Endometrial microvascular endothelial cells (primary cell): Measurements from ENCODE around the gene LRRC74B. TPM values are rescaled to one million over a fixed set of nuclear protein-coding genes. Genes with fewer than 3 reads are reported as not detected.
"Not testable (repeated sequence)": the region's sequence is repeated elsewhere in the genome, so short reads cannot be mapped to it uniquely, and the experiment has no call there.

Experiments used
- in situ Hi-C: cut with HindIII; loops from 2 replicates; pipeline ENCODE4 v1.10.0; 2017; ENCODE audit warnings: low sequenced_read_pairs, low pct_unique_long_range_greater_than_20kb; ENCODE audit errors: inconsistent ontology term
- total RNA-seq: library from RNA; depleted of rRNA; stranded (reverse); fragments of >200 nt; gene quantifications from one replicate; pipeline ENCODE4 v1.2.3, GENCODE V29; 2015; ENCODE audit errors: inconsistent ontology term

Gene LRRC74B
- total RNA-seq, 1 donor from 2014 or later = not detected

DNA sequence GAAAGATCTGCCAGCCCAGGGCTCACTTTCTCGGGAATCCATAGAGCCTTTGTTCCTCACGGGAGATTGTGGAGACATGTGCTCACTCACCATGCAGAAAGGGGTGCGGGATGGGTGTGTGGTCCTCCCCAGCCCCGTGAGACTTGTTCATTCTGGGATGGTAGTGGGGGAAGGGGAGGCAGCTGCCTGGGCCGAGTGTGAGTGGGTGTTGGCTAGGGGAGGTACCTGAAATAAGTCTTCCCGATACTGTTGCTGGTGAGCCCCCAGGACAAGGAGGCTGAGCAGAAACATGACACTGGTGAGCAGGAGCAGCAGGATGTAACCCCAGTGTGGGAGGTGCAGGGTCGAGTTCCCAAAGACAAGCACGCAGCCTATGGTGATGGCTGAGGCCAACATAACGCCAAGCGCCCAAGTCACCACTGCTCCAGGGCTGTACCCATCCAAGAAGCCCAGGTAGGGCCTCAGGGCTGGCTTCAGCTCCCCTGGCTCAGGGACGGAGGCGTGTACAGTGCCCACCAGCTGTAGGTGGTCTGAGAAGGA is 16.2 kb upstream of the LRRC74B start:
- in situ Hi-C loops = no loop called here

DNA sequence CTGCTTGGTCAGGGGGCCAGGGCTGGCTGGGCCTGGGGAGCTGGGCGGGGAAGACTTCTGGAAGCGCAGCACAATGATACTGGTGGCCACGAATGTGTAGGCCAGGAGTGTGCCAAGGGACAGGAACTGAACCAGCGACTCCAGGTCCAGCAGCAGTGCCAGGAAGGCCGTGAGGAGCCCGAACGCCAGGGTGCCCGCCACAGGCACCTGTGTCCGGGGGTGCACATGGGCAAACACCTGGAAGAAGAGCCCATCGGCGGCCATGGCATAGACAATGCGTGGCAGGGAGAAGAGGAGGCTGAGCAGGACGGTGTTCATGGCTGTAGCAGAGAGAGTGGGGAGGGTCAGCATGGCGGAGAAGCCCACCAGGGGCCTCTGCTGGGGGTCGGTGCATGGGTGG is 15.7 kb upstream of the LRRC74B start:
- in situ Hi-C loops = no loop called here

DNA sequence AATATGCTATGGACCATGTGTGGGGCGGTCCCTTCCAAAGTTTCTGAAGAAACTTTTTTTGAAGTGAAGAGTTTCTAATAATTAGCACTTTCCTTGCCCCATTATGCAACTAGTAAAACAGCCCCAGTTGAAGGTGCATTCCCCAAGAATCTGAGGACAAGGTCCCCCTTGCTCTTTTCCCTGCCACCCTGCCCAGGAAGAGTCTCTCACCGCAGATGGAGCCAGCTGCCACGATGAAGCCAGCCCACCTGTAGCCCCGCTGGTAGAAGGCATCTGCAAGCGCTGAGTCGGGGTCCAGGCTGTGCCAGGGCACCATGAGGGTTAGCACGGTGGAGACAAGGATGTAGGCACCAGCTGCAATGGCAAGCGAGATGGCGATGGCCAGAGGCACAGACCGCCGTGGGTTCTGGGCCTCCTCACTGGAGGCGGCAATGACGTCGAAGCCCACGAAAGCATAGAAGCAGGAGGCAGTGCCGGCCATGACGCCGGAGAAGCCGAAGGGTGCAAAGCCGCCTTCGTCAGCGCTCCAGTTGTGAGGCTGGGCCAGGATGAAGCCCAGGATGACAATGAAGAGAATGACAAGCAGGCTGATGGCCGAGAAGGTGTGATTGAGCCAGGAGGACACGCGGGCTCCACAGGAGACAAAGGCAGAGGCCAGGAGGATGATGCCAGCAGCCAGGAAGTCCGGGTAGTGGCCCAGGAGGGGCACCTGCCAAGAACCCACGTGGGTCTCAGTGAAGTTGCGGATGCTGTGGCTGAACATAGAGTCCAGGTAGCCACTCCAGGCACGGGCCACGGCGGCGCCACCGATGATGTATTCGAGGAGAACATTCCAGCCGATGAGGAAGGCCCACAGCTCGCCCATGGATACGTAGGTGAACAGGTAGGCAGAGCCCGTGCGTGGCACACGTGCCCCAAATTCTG is 14.9 kb upstream of the LRRC74B start:
- in situ Hi-C loops = no loop called here

DNA sequence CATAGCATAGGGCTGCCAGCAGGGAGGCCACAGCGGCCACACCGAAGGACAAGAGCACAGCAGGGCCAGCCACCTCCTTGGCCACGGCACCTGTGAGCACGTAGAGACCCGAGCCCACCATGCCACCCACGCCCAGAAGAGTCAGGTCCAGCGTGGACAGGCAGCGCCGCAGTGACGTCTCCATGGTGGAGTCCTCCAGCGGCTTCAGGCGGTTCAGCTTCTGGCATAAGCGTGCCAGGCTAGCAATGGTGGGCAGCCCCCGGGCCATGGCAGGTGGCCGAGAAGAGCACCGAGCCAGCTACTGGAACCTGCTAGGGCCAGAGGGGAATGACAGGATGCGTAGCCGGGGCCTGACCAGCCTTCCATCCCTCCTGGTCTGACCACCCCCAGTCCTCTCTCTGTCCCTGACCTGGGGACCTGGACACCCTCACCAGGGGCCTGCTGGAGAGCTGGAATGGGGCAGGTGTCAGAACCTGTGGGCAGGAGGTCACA is 14.2 kb upstream of the LRRC74B start:
- in situ Hi-C loops = no loop called here

DNA sequence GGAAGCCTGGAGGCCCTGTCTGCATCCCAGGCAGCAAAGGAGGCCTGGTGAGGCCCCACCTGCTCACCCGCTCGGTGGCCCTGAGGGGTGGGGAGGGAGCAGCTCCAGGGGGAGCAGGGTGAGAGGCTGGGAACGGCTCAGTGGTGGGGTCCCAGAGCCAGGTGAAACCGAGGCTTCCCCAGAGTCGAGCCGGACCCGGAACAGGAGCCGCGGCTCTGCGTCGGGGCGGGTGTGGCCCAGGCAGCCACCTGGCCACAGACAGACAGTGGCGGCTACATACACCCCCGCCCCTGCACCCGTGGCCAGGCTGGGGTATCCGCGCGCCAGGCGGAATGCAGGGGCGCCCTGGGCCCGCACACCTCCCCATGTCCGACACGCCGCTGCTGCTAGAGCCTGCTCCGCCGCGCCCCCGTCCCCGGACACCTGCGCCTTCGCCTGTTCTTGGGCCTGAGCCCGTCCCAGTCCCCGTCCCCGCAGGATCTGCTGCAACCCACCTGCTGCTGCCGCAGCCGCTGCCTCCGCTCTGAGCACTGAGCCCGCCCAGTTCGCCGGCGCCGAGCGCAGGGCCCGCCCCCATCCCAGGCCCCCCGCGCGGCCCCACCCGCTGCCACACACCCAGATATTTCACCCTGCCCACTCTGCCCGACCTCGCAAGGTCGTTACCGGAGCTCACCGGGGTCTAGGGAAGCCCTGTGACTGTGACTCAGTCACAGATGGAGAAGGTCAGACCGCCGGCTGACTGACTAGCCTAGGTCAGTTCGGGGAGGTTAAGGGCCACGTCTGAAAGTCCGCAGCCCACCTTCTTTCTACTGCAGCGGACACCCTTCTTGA is 13.5 kb upstream of the LRRC74B start, which contains the start of gene SLC7A4:
Gene SLC7A4 (minus strand): TSS at position 525 of the 831 bp plus-strand sequence. CDS start 749 bp downstream, outside the sequence.
- in situ Hi-C loops = no loop called here

DNA sequence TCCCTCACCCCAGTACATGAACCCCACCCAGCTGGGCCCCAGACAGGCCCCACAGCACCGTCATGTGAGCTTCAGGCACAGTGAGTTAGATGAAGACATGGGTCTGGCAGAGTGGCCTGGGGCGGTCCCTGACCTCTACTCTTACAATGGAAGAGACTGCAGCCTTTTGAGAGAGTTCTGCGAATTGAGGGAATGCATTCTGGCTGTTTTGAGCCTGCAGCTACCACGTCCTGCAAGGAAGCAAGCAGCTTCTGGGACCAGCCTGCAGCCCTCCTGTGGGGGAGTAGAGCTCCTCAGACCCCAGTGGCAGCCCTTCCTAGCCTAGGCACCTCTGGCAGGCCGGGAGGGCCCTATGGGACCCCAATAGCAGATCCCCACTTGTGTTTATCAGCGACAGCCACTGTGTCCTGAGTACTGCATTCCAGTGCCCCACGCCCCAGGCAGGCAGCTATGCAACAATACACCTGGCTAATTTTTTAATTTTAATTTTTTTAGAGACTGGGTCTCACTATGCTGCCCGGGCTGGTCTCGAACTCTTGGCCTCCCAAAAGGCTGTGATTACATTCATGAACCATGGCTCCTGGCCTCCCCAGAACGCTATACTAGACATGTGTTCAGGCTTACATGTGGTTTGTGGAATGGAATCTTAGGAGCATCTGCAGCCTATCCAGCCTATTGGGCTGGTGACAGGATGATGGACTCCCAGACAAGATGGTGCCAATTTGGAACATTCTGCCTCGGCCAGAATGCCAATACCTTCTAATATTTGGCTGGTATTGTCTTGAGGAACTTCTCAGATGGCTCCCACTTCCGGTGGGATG is 12.7 kb upstream of the LRRC74B start:
- in situ Hi-C loops = no loop called here

DNA sequence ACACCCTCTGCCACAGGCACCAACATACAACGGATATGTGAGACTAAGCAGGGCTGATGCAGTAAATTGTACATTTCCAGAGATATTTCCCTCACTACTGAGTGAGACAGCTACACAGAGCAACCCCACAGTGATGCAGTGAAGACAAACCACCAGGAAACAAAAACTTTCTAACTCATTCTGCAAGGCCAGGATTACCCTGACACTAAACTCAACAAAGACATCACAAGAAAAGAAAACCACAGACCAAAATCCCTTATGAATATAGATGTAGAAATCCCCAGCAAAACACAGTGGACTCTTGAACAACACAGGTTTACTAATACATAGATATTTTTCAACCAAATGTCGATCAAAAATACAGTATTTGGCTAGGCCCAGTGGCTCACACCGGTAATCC is 11.9 kb upstream of the LRRC74B start:
- in situ Hi-C loops = no loop called here

DNA sequence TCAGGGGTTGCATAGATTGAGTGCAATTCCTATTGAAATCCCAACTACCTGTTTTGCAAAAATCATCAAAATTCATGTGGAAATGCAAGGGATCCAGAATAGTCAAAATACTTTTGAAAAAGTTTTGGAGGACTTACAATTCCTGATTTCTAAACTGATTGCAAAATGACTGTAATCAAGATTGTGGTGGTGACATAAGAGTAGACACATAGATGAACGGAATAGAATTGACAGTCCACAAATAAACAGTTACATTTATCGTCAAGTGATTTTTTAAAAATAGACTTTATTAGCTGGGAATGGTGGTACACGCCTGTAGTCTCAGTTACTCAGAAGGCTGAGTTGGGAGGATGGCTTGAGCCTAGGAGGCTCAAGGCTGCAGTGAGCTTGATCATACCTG is 10.8 kb upstream of the LRRC74B start:
- in situ Hi-C loops = no loop called here

DNA sequence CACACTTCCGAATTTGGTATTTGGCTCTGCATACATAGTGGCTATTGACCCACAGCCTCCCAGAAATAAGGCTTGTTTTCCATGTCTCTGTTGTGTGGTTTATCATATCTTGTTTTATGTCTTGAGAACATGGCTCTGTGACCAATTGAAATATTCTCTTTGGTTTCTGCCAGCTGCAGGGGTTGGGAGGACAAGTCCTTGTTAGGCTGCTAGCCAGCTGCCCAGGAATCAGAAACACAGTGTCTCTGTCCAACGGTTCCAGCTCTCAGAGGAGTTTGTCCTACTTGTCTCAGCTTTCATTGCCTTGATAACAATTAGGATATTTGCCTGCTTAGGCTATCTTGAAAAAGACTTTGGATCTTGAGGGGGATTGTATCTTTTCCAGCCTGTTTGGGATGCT is 7.3 kb upstream of the LRRC74B start:
- in situ Hi-C loops = no loop called here

DNA sequence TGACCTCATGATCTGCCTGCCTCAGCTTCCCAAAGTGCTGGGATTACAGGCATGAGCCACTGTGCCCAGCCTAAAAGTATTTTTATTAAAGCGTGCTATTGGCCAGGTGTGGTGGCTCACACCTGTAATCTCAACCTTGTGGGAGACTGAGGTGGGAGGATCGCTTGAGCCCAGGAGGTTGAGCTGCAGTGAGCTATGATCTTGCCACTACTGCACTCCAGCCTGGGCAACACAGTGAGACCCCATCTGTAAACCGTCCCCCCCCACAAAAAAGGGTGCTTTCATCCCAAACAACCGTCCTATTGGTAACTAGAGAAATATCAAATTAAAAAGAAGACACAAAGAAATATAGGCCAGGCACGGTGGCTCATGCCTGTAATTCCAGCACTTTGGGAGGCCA is 6.6 kb upstream of the LRRC74B start:
- in situ Hi-C loops = not testable (repeated sequence)

DNA sequence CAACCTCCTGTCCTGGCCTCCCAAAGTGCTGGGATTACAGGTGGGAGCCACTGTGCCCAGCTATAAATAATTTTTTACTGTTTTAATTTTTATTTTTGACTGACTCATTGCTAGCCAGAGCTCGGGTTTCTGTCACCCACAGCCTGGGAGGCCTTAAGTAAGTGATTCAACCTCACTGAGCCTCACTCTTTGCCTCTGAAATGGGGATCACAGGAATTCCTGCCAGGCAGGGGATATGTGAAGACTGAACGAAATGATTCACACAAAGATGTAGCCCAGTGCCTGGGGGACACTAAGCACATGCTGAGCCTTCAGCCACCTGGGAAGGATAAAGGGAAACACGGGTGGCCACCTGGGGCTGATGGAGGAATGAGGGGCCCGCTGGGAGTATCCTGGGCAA is 3.8 kb upstream of the LRRC74B start:
- in situ Hi-C loops = no loop called here

DNA sequence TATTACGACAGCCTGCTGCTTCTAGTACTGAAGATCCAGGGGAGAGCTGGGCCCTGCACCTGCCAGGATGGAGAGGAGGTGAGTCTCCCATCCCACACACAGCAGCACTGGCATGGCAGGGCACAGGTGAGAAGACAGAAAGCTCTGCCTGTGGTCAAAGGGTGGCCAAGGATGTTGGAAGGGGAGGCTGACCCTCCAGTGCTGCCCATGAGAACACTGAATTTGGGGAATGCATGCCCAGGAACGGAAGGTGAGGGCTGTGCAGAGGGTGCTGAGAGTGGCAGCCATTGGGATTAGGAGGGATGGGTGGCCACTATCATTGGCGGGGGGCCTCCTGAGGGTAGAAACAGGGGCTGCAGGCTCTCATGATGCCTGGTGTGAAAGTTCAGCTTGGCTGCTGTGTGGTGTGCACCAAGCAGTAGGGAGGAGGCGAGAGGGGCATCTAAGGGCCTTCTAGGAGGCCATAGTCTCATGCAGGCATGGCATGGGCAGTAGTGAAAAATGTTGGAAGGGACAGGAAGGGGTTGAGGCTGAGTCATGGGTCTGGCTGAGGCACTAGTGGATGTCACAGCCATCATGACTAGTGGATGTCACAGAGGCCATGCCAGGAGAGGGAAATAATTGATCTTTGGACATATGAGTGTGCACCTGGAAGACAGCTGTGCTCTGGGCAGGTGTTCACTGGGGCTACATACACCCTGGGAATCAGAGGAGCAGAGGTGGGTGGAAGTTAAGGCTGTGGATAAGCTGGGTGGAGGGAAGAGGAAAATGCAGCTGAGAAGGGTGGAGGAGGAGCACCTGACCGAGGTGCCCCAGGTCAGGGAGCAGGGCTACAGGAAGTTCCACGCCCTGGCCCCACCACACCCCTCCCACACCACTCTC is 2.5 kb upstream of the LRRC74B start:
- in situ Hi-C loops = no loop called here

DNA sequence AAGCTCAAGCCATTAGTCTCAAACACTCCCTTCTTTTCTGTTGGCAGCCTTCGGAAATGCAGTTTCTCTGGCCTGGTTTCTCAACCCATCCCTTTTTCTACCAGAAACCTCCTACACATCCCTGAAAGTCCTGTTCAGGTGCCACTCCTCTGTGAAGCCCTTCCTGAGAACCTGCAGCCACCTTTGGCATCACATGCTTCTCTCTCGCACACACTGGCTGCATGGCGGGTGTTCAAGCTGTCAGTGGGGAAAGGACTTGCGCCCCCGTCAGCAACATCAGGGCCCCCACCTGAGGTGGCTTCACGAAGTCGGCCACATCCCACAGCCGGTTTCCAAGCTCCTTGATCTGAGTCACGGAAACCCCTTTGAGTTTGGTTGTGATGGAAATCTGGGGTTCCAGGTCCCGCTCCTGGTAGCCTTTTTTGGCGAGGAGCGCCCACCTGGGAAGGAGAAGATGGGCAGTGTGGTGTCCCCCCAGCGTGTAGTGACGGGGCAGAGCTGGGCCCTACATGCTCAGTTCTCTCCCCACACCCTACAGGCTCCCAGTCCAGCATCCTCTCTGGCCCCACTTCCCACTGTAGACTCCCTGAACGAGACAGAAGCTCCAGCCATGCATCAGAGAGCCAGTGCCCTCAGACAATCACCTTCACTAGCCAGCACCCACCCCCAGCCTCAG is 1.7 kb upstream of the LRRC74B start:
- in situ Hi-C loops = no loop called here

DNA sequence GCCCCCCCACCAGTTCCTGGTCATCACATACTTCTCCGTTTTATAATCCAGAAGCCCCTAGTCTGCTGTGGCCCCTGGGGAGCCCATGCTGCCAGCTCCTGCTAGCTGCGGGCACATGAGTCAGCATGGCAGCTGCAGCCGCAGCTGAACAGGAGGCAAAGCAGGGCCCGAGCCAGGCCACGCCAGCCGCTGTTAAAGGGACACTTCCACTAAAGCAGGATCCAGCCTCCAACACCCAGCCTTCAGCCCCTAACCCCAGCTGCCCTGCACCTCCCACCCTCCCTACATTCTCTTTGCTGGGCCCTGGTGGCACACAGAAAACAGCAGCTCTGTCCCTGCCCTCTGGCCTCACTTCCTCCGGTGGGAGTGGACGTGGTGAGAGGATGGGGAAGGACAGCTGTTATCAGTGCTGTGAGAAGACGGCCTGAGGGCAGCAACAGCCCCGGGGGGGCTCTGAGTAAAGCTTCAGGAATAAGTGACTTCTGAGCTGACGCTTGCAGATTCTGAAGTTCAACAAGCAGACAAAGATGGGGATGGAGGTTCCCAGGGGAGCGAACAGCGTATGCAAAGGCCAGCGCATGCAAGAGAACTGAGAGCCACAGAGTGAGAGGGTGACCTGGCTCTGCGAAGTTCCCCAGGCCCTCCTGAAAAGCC is 688 bp upstream of the LRRC74B start:
- in situ Hi-C loops = no loop called here

DNA sequence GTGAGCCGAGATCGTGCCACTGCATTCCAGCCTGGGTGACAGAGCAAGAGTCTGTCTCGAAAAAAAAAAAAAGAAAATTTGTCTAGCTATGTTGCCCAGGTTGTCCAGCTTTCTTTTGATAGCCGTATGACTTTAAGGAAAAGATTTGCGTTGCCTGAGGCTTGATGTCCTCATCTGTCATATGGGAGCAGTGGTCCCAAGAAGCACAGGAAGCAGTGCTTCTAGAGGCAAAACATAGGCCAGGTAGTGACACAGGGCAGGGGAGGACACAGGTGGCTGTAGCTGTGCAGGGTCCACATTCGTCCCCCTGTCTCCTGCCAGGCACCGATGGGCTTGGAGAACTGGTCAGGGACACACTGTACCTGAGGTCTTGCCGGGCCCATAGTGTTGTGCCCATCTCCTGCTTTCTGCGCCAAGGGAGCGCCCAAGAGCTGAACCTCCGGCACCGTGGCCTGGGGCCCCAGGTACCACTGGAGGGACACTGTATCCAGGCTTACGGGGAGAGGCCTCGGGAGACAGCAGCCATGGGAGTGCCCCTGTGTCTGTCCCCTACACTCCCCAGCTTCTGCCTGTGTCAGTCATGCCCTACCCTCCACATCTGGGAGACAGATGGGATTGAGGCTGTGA is 1.4 kb downstream of the LRRC74B start:
- in situ Hi-C loops = no loop called here

DNA sequence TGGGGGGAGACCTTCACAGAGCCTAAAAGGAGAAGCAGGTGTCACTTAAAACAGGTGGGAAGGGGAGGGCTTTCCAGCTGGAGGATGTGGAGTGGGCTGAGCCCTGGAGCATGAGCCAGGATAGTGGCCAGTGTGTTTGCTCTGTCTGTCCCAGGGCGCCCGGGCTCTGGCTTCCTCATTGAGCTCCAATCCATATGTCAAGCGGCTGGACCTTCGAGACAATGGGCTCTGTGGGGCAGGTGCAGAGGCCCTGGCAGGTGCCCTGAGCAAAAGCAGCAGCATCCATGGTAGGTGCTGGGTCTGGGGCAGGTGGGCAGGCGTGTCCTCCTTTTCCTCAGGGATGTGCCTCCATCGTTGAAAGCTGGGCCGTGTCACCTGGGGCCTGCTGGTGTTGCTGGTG is 2.0 kb downstream of the LRRC74B start:
- in situ Hi-C loops = no loop called here
